ENCODE measurements around the gene CLDN11. TPM values are rescaled to one million over a fixed set of nuclear protein-coding genes. Genes with fewer than 3 reads are reported as not detected.

CLDN11 gene
- total and polyA plus RNA-seq, 2 of the 8 experiments (the other 6 are each of a cell fraction or from before 2014, with no cell fraction given): 4.8 to 12.5 TPM

DNA sequence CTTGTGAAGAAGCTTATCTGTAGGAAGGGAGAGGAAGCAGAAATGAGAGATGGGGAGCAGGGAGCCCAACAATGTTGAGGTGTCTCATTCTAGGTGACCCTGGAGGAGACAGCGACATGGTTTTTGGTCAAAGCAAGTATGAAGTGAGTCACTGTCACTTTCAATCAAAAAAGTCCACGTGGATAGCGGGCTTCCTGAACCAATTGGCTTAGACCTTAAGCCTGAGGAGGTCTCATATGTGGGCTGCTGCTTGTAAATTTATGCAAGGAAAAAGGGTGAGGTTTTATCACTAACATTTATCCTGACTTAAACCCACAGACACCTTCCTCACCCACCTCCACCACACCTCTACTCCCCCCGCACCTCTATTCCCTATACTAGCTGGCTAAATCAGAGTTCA is 22.7 kb downstream of the CLDN11 start (continued):
- no peak for TF ChIP-seq CHD2 (IDR thresholded peaks at IDR 0.05; ENCODE audit: low read length)

DNA sequence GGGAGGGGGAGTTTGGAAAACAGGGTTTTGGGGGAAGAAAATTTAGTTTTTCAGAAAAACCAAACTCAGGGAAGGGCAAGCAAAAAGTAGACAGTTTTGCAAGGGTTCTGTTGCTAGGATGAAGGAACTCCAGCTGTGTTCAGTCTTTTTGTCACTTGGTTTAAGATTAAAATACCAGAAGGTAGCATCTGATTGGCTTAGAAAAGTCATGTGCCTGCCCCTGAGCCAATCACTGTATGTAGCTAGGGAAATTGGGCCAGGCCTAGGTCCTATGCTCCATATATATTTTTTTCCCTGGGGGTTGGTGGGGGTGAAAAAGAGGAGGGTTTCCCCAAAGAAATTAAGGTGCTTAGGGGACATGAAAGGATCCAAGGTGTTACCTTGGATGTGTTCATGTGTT is 24.3 kb downstream of the CLDN11 start:
- Histone ChIP-seq H3K9me3 (ENCODE audit: insufficient read depth in 2 of 2, low read depth in 1 of 2, low read length in 1 of 2) (no peaks in the 10 kb centered on the region), H3K56ac (replicated peaks; ENCODE audit: insufficient read length, low read depth, low read length) (no peak overlapping the region), H3K36me3 (ENCODE audit: control insufficient read depth in 2 of 4, insufficient read depth in 4 of 4, low read length in 3 of 4) (no peaks in the 10 kb centered on the region), H2BK120ac (replicated peaks; ENCODE audit: low read depth, low read length) (no peak overlapping the region), H3K79me2 (ENCODE audit: control insufficient read depth in 1 of 2, insufficient read depth in 2 of 2, low read length in 2 of 2) (no peaks in the 10 kb centered on the region), H3K23me2 (ENCODE audit: low read depth, low read length) (no peaks in the 10 kb centered on the region), H2BK12ac (ENCODE audit: low read depth, low read length) (no peak overlapping the region), H3K27ac (ENCODE audit: low read depth, low read length) (no peak overlapping the region), H4K20me1 (replicated peaks in 1 of 2; ENCODE audit: control insufficient read depth in 1 of 2, insufficient read depth in 2 of 2, low read length in 2 of 2) (no peaks in the 10 kb centered on the region), H3K9ac (replicated peaks in 1 of 4; ENCODE audit: extremely low read depth in 1 of 4, low read depth in 3 of 4, low read length in 3 of 4) (no peak overlapping the region), H3K23ac (ENCODE audit: insufficient read length) (no peak overlapping the region), H4K8ac (ENCODE audit: extremely low read depth, insufficient read depth, low read length) (no peak overlapping the region), H3K27me3 (replicated peaks in 1 of 4; ENCODE audit: control insufficient read depth in 3 of 4, extremely low read depth in 1 of 4, insufficient read depth in 3 of 4, low read length in 3 of 4) (no peaks in the 10 kb centered on the region), H3K14ac (ENCODE audit: insufficient read length) (no peak overlapping the region), H3K4ac (replicated peaks; ENCODE audit: insufficient read length, low read depth, low read length) (no peak overlapping the region), H2AK5ac (ENCODE audit: low read depth, low read length) (no peak overlapping the region), H2BK5ac (ENCODE audit: low read depth, low read length) (no peak overlapping the region), H3K4me1 (replicated peaks in 1 of 4; ENCODE audit: control insufficient read depth in 3 of 4, insufficient read depth in 4 of 4, low read length in 3 of 4) (no peaks in the 10 kb centered on the region), H3K18ac (ENCODE audit: extremely low read depth, low read length) (no peak overlapping the region), H3K4me3 (ENCODE audit: extremely low read depth in 1 of 4, insufficient read depth in 2 of 4, low read depth in 3 of 4, low read length in 4 of 4) (no peak overlapping the region), H3K79me1 (ENCODE audit: low read depth, low read length) (no peaks in the 10 kb centered on the region), H4K5ac (ENCODE audit: insufficient read length, low read depth, low read length) (no peak overlapping the region), H2AFZ (ENCODE audit: low read length) (no peak overlapping the region), H2BK20ac (ENCODE audit: low read length) (no peak overlapping the region), H3K4me2 (ENCODE audit: insufficient read depth in 1 of 2, low read depth in 2 of 2, low read length in 2 of 2) (no peak overlapping the region), H2BK15ac (ENCODE audit: low read length) (no peak overlapping the region), H4K91ac (replicated peaks; ENCODE audit: insufficient read length, low read length) (no peak overlapping the region)
- POLR2A ChIA-PET (ENCODE audit: partially characterized antibody): no interaction called here
- DNase-seq (ENCODE audit: low read depth in 1 of 2, low spot score in 2 of 2) (no peak), FAIRE-seq (no peak)
- no peak for TF ChIP-seq CEBPB (IDR thresholded peaks at IDR 0.05; ENCODE audit: low read depth, low read length)
- no peak for TF ChIP-seq SIRT6 (IDR thresholded peaks at IDR 0.05; ENCODE audit: low read length)
- TF ChIP-seq, protein P1, sequence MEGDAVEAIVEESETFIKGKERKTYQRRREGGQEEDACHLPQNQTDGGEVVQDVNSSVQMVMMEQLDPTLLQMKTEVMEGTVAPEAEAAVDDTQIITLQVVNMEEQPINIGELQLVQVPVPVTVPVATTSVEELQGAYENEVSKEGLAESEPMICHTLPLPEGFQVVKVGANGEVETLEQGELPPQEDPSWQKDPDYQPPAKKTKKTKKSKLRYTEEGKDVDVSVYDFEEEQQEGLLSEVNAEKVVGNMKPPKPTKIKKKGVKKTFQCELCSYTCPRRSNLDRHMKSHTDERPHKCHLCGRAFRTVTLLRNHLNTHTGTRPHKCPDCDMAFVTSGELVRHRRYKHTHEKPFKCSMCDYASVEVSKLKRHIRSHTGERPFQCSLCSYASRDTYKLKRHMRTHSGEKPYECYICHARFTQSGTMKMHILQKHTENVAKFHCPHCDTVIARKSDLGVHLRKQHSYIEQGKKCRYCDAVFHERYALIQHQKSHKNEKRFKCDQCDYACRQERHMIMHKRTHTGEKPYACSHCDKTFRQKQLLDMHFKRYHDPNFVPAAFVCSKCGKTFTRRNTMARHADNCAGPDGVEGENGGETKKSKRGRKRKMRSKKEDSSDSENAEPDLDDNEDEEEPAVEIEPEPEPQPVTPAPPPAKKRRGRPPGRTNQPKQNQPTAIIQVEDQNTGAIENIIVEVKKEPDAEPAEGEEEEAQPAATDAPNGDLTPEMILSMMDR (IDR thresholded peaks at IDR 0.05; ENCODE audit: control extremely low read depth in 1 of 3, insufficient read depth in 1 of 3, low read depth in 1 of 3, low read length in 3 of 3): no peak
- no peak for TF ChIP-seq BRCA1 (IDR thresholded peaks at IDR 0.05; ENCODE audit: low read depth, low read length)
- TF ChIP-seq SP4 (IDR thresholded peaks at IDR 0.05; ENCODE audit: low read length): no peak
- no peak for TF ChIP-seq EZH2 (IDR thresholded peaks at IDR 0.05; ENCODE audit: low read depth, low read length, severe bottlenecking)
- TF ChIP-seq, protein P2, sequence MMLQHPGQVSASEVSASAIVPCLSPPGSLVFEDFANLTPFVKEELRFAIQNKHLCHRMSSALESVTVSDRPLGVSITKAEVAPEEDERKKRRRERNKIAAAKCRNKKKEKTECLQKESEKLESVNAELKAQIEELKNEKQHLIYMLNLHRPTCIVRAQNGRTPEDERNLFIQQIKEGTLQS (IDR thresholded peaks at IDR 0.05; ENCODE audit: insufficient read depth, low read depth, low read length): no peak
- TF ChIP-seq GABPA (IDR thresholded peaks at IDR 0.05; ENCODE audit: borderline replicate concordance, insufficient read depth, low read length): no peak
- CTCF ChIA-PET (ENCODE audit: partially characterized antibody): interaction anchor here (0.7 to 4.3 kb wide), 4 partner anchors 11 to 1601 kb away, joined by 3 to 20 read pairs (median 6); no protein-coding TSS in a partner anchor

Measured in H1 (cell line).